ENCODE results near the gene OR10H4. TPM values are rescaled to one million over a fixed set of nuclear protein-coding genes. Genes with fewer than 3 reads are reported as not detected.

OR10H4 gene
- polyA plus RNA-seq, 3 donors: not detected

DNA sequence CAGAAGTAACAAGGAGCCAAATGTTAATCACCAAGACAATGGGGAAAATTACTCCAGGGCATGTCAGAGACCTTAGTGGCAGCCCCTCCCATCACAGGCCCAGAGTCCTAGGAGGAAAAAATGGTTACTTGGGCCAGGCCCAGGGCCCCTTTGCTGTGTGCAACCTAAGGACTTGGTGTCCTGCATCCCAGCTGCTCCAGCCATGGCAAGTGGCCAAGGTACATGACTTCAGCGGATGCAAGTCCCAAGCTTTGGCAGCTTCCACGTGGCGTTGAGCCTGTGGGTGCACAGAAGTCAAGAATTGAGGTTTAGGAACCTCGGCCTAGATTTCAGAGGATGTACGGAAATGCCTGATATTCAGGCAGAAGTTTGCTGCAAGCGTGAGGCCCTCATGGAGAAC lies 46.7 kb downstream of the OR10H4 start:
- no peak overlapping the region for H3K27ac ChIP-seq (ENCODE audit: low read depth, low read length)
- WGBS, 3 donors: 55 to 64% (median 58%) methylated on average over 6 of the region's 6 CpGs

DNA sequence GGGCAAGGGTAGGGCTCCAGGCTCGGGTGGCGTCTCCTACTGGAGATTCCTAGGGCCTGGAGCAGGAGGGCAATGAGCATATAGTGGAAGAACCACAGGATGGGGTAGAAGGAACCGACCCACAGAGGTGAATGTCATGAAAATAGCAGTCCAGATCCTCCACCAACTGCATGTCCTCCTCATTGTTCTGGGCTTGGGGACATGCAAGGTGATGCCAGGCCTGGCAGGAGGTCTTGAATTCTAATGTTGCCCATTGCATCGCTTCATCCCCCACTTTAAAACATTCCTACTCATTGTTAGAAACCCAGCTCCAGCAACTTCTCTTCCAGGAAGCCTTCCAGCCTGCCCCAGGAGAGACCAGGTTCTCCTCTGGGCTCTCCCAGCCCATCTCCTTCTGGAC lies 49.4 kb downstream of the OR10H4 start:
- H3K27ac ChIP-seq (ENCODE audit: low read depth, low read length): no peak overlapping the region
- 79 to 90% (median 83%) methylated on average over 4 of the region's 4 CpGs for WGBS, 3 donors

Other genes with a start within 250 kb of the OR10H4 start
- not detected for gene OR10H2, start 221.0 kb upstream of the OR10H4 start, polyA plus RNA-seq
- not detected for gene OR10H3, start 211.0 kb upstream of the OR10H4 start, polyA plus RNA-seq
- gene OR10H5, start 161.3 kb upstream of the OR10H4 start, polyA plus RNA-seq: under 1 TPM in 1 of 3 donors, not detected in 2; 0.11 TPM
- not detected for gene OR10H1, start 133.3 kb upstream of the OR10H4 start, polyA plus RNA-seq
- gene CYP4F2, start 50.9 kb upstream of the OR10H4 start, polyA plus RNA-seq: under 1 TPM in 1 of 3 donors, not detected in 2; 0.08 TPM
- gene CYP4F11, start 14.5 kb upstream of the OR10H4 start, polyA plus RNA-seq: under 1 TPM; 0.18 to 0.34 (median 0.22) TPM
- 100 to 1,000 TPM in 2 of 3 donors, 10 to 100 TPM in 1; 64.8 to 605 (median 330) TPM for gene TPM4, start 127.5 kb downstream of the OR10H4 start, polyA plus RNA-seq
- 10 to 100 TPM; 20.8 to 31.9 (median 27.8) TPM for gene RAB8A, start 162.9 kb downstream of the OR10H4 start, polyA plus RNA-seq
- 1 to 10 TPM in 2 of 3 donors, under 1 TPM in 1; 0.56 to 4.3 (median 1.7) TPM for gene HSH2D, start 194.7 kb downstream of the OR10H4 start, polyA plus RNA-seq
- not detected for gene CIB3, start 224.5 kb downstream of the OR10H4 start, polyA plus RNA-seq
- gene FAM32A, start 236.4 kb downstream of the OR10H4 start, polyA plus RNA-seq: 100 to 1,000 TPM in 1 of 3 donors, 10 to 100 TPM in 2; 41.8 to 107 (median 73.4) TPM
- 10 to 100 TPM; 22.2 to 92.6 (median 55.8) TPM for gene AP1M1, start 248.9 kb downstream of the OR10H4 start, polyA plus RNA-seq